A673 (cell line): ENCODE measurements around the gene POLR1H.

Experiments used
- CTCF ChIP-seq: fragments of 300-800, 200-600 bp; sonication (generic); conservative IDR thresholded peaks from 2 replicates; pipeline ENCODE4 v1.5.1; 2017; ENCODE audit warnings: low read depth, mild to moderate bottlenecking, antibody characterized with exemption, low read length, moderate library complexity, mixed read lengths
- EZH2 ChIP-seq: fragments of 200-600 bp; sonication (generic); IDR thresholded peaks from 2 replicates; pipeline ENCODE4 v1.6.1; 2017; ENCODE audit warnings: borderline replicate concordance, low read depth, mild to moderate bottlenecking, mixed read lengths, antibody characterized with exemption, low read length; ENCODE audit not compliant: poor library complexity, severe bottlenecking

- TF ChIP-seq EZH2 (no peak), CTCF (no peak)
These were observed 16.2 kb downstream of the POLR1H start for GRCh38 chr6:30077218-30077617.
